HepG2 (cell line): ENCODE measurements around the gene PRSS53. TPM values are rescaled to one million over a fixed set of nuclear protein-coding genes. Genes with fewer than 3 reads are reported as not detected.

Experiments
- ATAC-seq: fragments of 200-7000 bp; cut with Tn5 transposase; 3 replicates; pipeline ENCODE4 v1.9.1; 2020; ENCODE audit warnings: mild to moderate bottlenecking, moderate library complexity
- BruUV-seq: library from RNA; stranded (reverse); fragments of 400-500 nt; replicated peaks from 2 replicates; lab custom pipeline; 2021; lab: Mats Ljungman, UMichigan
- CTCF ChIA-PET: fragments of 300-600 bp; formaldehyde crosslinking; extraction: SDS; loops from one replicate; lab custom pipeline; 2021; ENCODE audit warnings: low total read pairs, inconsistent platforms, low intra/inter-chr PET ratio; lab: Yijun Ruan, JAX
- POLR2A ChIA-PET: fragments of 350-600 bp; sonication (Branson Sonifier 250); formaldehyde crosslinking; loops from one replicate; lab custom pipeline; 2020; ENCODE audit warnings: antibody characterized with exemption, inconsistent platforms; lab: Yijun Ruan, JAX
- DNase-seq: peaks from one replicate; pipeline ENCODE4 v3.0.0-alpha.2; 2015; ENCODE audit warnings: low spot score
- FAIRE-seq: peaks from 3 replicates; lab custom pipeline; 2011; peaks lifted over from hg19 to GRCh38; lab: Jason Lieb, UNC
- H2AFZ ChIP-seq: one replicate; pipeline ENCODE4 v1.6.1; 2011; ENCODE audit warnings: low read length, inconsistent platforms
- H3K27ac ChIP-seq: fragments of 300-600 bp; 3 replicates; pipeline ENCODE4 v1.8.0; 2011; ENCODE audit warnings: mixed run types, mild to moderate bottlenecking, mixed read lengths, low read length, inconsistent platforms; ENCODE audit not compliant: insufficient read depth; ENCODE audit errors: extremely low read length
- H3K27me3 ChIP-seq, 2 experiments: fragments of 200-600 bp in 1 of 2; 2 replicates in 1 of 2; 3 replicates in 1 of 2; pipeline versions ENCODE4 v1.6.0 to v1.8.0; 2011; ENCODE audit warnings: low read length in 2 of 2, mild to moderate bottlenecking in 2 of 2, moderate library complexity in 2 of 2, inconsistent platforms in 1 of 2; ENCODE audit not compliant: insufficient read depth in 2 of 2, control insufficient read depth in 1 of 2
- H3K36me3 ChIP-seq, 2 experiments: fragments of 200-600 bp in 1 of 2; replicated peaks in 1 of 2; 2 replicates in 1 of 2; 3 replicates in 1 of 2; pipeline versions ENCODE4 v1.5.1 to v1.8.0; 2011; ENCODE audit warnings: low read length in 2 of 2, inconsistent platforms in 1 of 2; ENCODE audit not compliant: insufficient read depth in 2 of 2, control insufficient read depth in 1 of 2
- H3K4me1 ChIP-seq: 2 replicates; pipeline ENCODE4 v1.5.1; 2012; ENCODE audit warnings: low read length, inconsistent platforms; ENCODE audit not compliant: insufficient read depth
- H3K4me2 ChIP-seq: 2 replicates; pipeline ENCODE4 v1.6.0; 2011; ENCODE audit warnings: low read depth, low read length, inconsistent platforms
- H3K4me3 ChIP-seq, 3 experiments: fragments of 200-600 bp in 1 of 3; sonication (generic), shearing (Covaris generic) in 1 of 3; replicated peaks in 1 of 3; 2 replicates each; pipeline ENCODE4 v1.5.1; 2011 to 2016; ENCODE audit warnings: low read length in 3 of 3, inconsistent platforms in 2 of 3, low read depth in 2 of 3, mild to moderate bottlenecking in 2 of 3, control low read depth in 1 of 3, mixed read lengths in 1 of 3; ENCODE audit not compliant: insufficient read depth in 1 of 3
- H3K79me2 ChIP-seq: one replicate; pipeline ENCODE4 v1.6.1; 2011; ENCODE audit warnings: low read length, inconsistent platforms; ENCODE audit not compliant: insufficient read depth
- H3K9ac ChIP-seq: 2 replicates; pipeline ENCODE4 v1.6.0; 2011; ENCODE audit warnings: mild to moderate bottlenecking, low read depth, low read length, inconsistent platforms; ENCODE audit not compliant: insufficient read depth
- H3K9me3 ChIP-seq: 2 replicates; pipeline ENCODE4 v1.5.1; 2012; ENCODE audit warnings: mild to moderate bottlenecking, low read length
- H4K20me1 ChIP-seq: 2 replicates; pipeline ENCODE4 v1.6.0; 2011; ENCODE audit warnings: inconsistent platforms, mild to moderate bottlenecking, low read length, moderate library complexity; ENCODE audit not compliant: insufficient read depth
- ETV5 ChIP-seq: IDR thresholded peaks from 2 replicates; pipeline ENCODE4 v1.6.1; 2018; ENCODE audit warnings: missing biosample characterization, missing genetic modification reagents, inconsistent platforms, borderline replicate concordance
- KAT7 ChIP-seq: IDR thresholded peaks from 2 replicates; pipeline ENCODE4 v1.6.1; 2018; ENCODE audit warnings: borderline replicate concordance, missing compliant biosample characterization
- MEIS1 ChIP-seq: sonication (generic); formaldehyde crosslinking; IDR thresholded peaks from 2 replicates; pipeline ENCODE4 v1.9.0; 2021; ENCODE audit warnings: mild to moderate bottlenecking, missing genetic modification reagents, moderate library complexity, borderline replicate concordance
- RFX1 ChIP-seq: fragments of 450-650 bp; IDR thresholded peaks from 2 replicates; pipeline ENCODE4 v1.6.1; 2017
- WGBS: methylation state at CpG from one replicate; pipeline ENCODE4 v1.1.6; 2017; ENCODE audit warnings: low lambda C conversion rate; 5-methylcytosine and 5-hydroxymethylcytosine counted together
- in situ Hi-C: cut with HindIII; loops from 2 replicates; pipeline ENCODE4 v1.10.0; 2017; ENCODE audit warnings: low pct_unique_long_range_greater_than_20kb; ENCODE audit not compliant: extremely low pct_ligation_motif_present
- intact Hi-C: fragments of 100-400 bp; cut with micrococcal nuclease; formaldehyde crosslinking; loops from one replicate; pipeline ENCODE4 v1.10.0; 2022; ENCODE audit not compliant: unreplicated experiment
- polyA plus RNA-seq, 8 experiments: library from polyadenylated mRNA; depleted of rRNA in 3 of 8; stranded (reverse) in 7 of 8; unstranded in 1 of 8; fragments of >200 nt; fragmentation: Illumina TruSeq in 4 of 8; extraction: Trizol in 4 of 8; gene quantifications; 2 replicates each; pipeline versions ENCODE4 v1.2.1 to v1.2.3, GENCODE V29; 2011 to 2016; ENCODE audit warnings: low read depth in 4 of 8, missing spikeins in 1 of 8, mixed read lengths in 1 of 8; ENCODE audit not compliant: insufficient read depth in 1 of 8
- total RNA-seq, 5 experiments: library from RNA; depleted of rRNA; stranded (reverse); fragments of >200 nt; fragmentation: Illumina TruSeq; extraction: Trizol; gene quantifications; 2 replicates each; pipeline ENCODE4 v1.2.3, GENCODE V29; 2016; ENCODE audit warnings: low read depth in 1 of 5
- TF ChIP-seq, protein P1 (sequence below): sonication (generic); formaldehyde crosslinking; IDR thresholded peaks from 2 replicates; pipeline ENCODE4 v1.5.0; 2020; ENCODE audit warnings: mild to moderate bottlenecking, missing genetic modification reagents, borderline replicate concordance
- TF ChIP-seq, protein P2 (sequence below): sonication (generic); formaldehyde crosslinking; IDR thresholded peaks from 2 replicates; pipeline ENCODE4 v1.4.0; 2020; ENCODE audit warnings: mild to moderate bottlenecking, missing genetic modification reagents

Gene PRSS53
- total and polyA plus RNA-seq, 2 of the 13 experiments (the other 11 are each of a cell fraction or from before 2014, with no cell fraction given), result 2.2 to 7.4 TPM

DNA sequence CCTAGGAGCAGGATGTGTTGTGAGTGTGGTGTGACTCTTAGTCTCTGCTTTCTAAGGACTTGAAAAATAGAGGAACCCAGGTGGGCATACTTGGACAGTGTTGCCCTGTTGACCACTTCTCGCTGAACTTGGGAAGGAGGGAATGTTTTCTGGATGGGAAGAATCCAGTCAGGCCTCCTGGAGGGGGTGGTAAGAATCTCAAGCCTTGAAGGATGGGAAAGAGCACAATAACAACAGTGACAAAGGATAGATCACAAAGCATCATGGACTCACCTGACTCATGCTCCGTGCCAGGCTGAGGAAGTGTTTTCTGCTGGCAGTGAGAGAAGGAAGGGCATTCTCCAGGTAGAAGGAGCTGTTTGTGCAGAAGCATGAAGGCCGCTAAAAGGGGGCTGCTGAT lies 37.1 kb upstream of the PRSS53 start (continued):
- TF ChIP-seq, protein P1, sequence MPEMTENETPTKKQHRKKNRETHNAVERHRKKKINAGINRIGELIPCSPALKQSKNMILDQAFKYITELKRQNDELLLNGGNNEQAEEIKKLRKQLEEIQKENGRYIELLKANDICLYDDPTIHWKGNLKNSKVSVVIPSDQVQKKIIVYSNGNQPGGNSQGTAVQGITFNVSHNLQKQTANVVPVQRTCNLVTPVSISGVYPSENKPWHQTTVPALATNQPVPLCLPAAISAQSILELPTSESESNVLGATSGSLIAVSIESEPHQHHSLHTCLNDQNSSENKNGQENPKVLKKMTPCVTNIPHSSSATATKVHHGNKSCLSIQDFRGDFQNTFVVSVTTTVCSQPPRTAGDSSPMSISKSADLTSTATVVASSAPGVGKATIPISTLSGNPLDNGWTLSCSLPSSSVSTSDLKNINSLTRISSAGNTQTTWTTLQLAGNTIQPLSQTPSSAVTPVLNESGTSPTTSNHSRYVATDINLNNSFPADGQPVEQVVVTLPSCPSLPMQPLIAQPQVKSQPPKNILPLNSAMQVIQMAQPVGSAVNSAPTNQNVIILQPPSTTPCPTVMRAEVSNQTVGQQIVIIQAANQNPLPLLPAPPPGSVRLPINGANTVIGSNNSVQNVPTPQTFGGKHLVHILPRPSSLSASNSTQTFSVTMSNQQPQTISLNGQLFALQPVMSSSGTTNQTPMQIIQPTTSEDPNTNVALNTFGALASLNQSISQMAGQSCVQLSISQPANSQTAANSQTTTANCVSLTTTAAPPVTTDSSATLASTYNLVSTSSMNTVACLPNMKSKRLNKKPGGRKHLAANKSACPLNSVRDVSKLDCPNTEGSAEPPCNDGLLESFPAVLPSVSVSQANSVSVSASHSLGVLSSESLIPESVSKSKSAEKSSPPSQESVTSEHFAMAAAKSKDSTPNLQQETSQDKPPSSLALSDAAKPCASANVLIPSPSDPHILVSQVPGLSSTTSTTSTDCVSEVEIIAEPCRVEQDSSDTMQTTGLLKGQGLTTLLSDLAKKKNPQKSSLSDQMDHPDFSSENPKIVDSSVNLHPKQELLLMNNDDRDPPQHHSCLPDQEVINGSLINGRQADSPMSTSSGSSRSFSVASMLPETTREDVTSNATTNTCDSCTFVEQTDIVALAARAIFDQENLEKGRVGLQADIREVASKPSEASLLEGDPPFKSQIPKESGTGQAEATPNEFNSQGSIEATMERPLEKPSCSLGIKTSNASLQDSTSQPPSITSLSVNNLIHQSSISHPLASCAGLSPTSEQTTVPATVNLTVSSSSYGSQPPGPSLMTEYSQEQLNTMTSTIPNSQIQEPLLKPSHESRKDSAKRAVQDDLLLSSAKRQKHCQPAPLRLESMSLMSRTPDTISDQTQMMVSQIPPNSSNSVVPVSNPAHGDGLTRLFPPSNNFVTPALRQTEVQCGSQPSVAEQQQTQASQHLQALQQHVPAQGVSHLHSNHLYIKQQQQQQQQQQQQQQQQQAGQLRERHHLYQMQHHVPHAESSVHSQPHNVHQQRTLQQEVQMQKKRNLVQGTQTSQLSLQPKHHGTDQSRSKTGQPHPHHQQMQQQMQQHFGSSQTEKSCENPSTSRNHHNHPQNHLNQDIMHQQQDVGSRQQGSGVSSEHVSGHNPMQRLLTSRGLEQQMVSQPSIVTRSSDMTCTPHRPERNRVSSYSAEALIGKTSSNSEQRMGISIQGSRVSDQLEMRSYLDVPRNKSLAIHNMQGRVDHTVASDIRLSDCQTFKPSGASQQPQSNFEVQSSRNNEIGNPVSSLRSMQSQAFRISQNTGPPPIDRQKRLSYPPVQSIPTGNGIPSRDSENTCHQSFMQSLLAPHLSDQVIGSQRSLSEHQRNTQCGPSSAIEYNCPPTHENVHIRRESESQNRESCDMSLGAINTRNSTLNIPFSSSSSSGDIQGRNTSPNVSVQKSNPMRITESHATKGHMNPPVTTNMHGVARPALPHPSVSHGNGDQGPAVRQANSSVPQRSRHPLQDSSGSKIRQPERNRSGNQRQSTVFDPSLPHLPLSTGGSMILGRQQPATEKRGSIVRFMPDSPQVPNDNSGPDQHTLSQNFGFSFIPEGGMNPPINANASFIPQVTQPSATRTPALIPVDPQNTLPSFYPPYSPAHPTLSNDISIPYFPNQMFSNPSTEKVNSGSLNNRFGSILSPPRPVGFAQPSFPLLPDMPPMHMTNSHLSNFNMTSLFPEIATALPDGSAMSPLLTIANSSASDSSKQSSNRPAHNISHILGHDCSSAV (CRISPR knock-in tag), result no peak
- no peak for TF ChIP-seq ETV5 (CRISPR knock-in tag)
- no peak for TF ChIP-seq KAT7 (CRISPR knock-in tag)
- TF ChIP-seq RFX1, result no peak

DNA sequence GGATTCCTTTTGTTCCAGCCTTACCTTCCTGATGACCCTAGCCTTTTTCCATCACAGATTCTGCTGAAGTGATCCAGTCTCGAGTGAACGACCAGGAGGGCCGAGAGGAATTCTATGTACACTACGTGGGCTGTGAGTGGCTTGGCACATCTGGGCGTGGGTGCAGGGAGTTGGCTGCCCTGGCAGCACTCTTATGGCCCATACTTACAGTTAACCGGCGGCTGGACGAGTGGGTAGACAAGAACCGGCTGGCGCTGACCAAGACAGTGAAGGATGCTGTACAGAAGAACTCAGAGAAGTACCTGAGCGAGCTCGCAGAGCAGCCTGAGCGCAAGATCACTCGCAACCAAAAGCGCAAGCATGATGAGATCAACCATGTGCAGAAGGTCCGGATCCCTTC lies 31.4 kb upstream of the PRSS53 start:
- DNase-seq, result no peak
- Histone ChIP-seq H3K9ac (no peak overlapping the region), H3K36me3 (peaks cover 10 to 28% of the 10 kb centered on the region in 2 experiments), H3K79me2 (peaks cover 18% of the 10 kb centered on the region), H3K4me3 (no peak overlapping the region), H3K4me1 (peaks cover 13% of the 10 kb centered on the region)
- WGBS, result 97% methylated on average over 16 of the region's 16 CpGs
- BruUV-seq, result no TSS peak
- POLR2A ChIA-PET, result interaction anchor here (1.5 to 9.6 kb wide), 3 partner anchors 19 to 171 kb away, joined by 6 to 275 read pairs (median 8); partner anchors contain the start of genes FUS and PRSS8
- TF ChIP-seq MEIS1 (CRISPR knock-in tag), result no peak
- TF ChIP-seq, protein P2, sequence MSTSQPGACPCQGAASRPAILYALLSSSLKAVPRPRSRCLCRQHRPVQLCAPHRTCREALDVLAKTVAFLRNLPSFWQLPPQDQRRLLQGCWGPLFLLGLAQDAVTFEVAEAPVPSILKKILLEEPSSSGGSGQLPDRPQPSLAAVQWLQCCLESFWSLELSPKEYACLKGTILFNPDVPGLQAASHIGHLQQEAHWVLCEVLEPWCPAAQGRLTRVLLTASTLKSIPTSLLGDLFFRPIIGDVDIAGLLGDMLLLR (CRISPR knock-in tag), result 0 out of 2 replicates have a peak, but pooled peaks have one; percentile 31
- TF ChIP-seq, all 625 proteins: peak for 1
- ATAC-seq (no peak), FAIRE-seq (no peak)
- no peak overlapping the region for H2AFZ ChIP-seq
- no peak overlapping the region for H3K4me2 ChIP-seq
- intact Hi-C loops (no loop called here), in situ Hi-C loops (no loop called here)
- no peaks in the 10 kb centered on the region for H3K9me3 ChIP-seq
- H3K27me3 ChIP-seq, result no peaks in the 10 kb centered on the region; a peak in 1 of 5 replicates
- CTCF ChIA-PET, result no interaction called here
- 0 out of 2 replicates have a peak, but pooled peaks cover 3% of the 10 kb centered on the region for H4K20me1 ChIP-seq
- no peak overlapping the region for H3K27ac ChIP-seq
